Keratinocyte (primary cell): ENCODE results near the gene HP.

ENCODE experiments used
- EZH2 ChIP-seq: IDR thresholded peaks from one replicate; pipeline ENCODE4 v1.6.1; 2012; ENCODE audit warnings: inconsistent platforms, mild to moderate bottlenecking, low read length, moderate library complexity
- TF ChIP-seq, protein P1 (sequence below), 3 experiments: IDR thresholded peaks in 1 of 3; conservative IDR thresholded peaks in 1 of 3; optimal IDR thresholded peaks in 1 of 3; 2 replicates in 2 of 3; 3 replicates in 1 of 3; pipeline versions ENCODE3 to v1.5.1; 2011; ENCODE audit warnings: low read length in 3 of 3, mild to moderate bottlenecking in 3 of 3, moderate library complexity in 2 of 3, control low read depth in 1 of 3, inconsistent platforms in 1 of 3; ENCODE audit not compliant: insufficient read depth in 2 of 3; ENCODE audit errors: extremely low read depth in 1 of 3

DNA sequence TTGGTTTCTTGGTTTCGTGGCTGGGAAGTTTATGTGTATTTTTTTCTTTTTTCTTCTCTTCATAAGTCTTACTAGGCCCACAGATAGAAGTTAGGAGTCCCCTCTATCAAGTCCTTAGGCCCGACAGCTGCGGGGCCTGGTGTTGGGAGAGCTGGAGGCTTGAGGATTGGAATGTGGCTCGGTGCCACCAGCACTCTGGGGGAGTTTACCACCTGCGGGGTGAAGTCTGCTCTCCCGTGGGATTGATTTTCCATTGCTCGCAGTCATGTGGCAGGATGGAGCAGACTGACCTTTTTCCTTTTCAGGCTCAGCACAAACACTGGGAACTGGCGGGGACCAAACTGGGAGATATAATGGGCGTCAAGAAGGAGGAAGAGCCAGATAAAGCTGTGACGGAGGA, 46.9 kb downstream of the HP start:
- TF ChIP-seq, protein P1, sequence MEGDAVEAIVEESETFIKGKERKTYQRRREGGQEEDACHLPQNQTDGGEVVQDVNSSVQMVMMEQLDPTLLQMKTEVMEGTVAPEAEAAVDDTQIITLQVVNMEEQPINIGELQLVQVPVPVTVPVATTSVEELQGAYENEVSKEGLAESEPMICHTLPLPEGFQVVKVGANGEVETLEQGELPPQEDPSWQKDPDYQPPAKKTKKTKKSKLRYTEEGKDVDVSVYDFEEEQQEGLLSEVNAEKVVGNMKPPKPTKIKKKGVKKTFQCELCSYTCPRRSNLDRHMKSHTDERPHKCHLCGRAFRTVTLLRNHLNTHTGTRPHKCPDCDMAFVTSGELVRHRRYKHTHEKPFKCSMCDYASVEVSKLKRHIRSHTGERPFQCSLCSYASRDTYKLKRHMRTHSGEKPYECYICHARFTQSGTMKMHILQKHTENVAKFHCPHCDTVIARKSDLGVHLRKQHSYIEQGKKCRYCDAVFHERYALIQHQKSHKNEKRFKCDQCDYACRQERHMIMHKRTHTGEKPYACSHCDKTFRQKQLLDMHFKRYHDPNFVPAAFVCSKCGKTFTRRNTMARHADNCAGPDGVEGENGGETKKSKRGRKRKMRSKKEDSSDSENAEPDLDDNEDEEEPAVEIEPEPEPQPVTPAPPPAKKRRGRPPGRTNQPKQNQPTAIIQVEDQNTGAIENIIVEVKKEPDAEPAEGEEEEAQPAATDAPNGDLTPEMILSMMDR (optimal IDR thresholded peaks at IDR 0.05 in 1 of 3, IDR thresholded peaks at IDR 0.05 in 1 of 3, conservative IDR thresholded peaks at IDR 0.05 in 1 of 3; ENCODE audit: extremely low read depth in 1 of 3, insufficient read depth in 2 of 3, low read length in 3 of 3), result no peak
- TF ChIP-seq EZH2, result no peak
